GM12878 (cell line): ENCODE measurements around the gene ARFIP1.

Experiments used
- CTCF ChIP-seq, 3 experiments: IDR thresholded peaks in 2 of 3; conservative IDR thresholded peaks in 1 of 3; 2 replicates each; pipeline ENCODE4 v1.5.1; 2011; ENCODE audit warnings: low read depth in 3 of 3, low read length in 3 of 3, mild to moderate bottlenecking in 3 of 3, control low read depth in 2 of 3, moderate library complexity in 2 of 3, inconsistent platforms in 1 of 3, mixed read lengths in 1 of 3; ENCODE audit not compliant: control insufficient read depth in 2 of 3, insufficient read depth in 1 of 3; ENCODE audit errors: extremely low read depth in 1 of 3
- FOS ChIP-seq: IDR thresholded peaks from 3 replicates; pipeline ENCODE4 v1.6.1; 2011; ENCODE audit warnings: borderline replicate concordance; ENCODE audit not compliant: insufficient read length; ENCODE audit errors: extremely low read depth
- NFYA ChIP-seq: IDR thresholded peaks from 2 replicates; pipeline ENCODE4 v1.6.1; 2011; ENCODE audit warnings: low read depth, mild to moderate bottlenecking, low read length, improper control_type of control experiment, borderline replicate concordance
- NRF1 ChIP-seq: conservative IDR thresholded peaks from 2 replicates; pipeline ENCODE4 v1.6.1; 2011; ENCODE audit warnings: mild to moderate bottlenecking, low read depth, low read length, improper control_type of control experiment
- POLR2A ChIP-seq: IDR thresholded peaks from 2 replicates; pipeline ENCODE4 v1.6.1; 2011; ENCODE audit warnings: low read depth, mild to moderate bottlenecking, low read length
- RAD21 ChIP-seq: IDR thresholded peaks from 2 replicates; pipeline ENCODE4 v1.6.1; 2011; ENCODE audit warnings: mild to moderate bottlenecking, low read depth, low read length, moderate library complexity; ENCODE audit not compliant: insufficient read depth
- RELA ChIP-seq: fragments of 450-650 bp; IDR thresholded peaks from 2 replicates; pipeline ENCODE4 v1.8.0; 2014; ENCODE audit warnings: borderline replicate concordance; ENCODE audit not compliant: partially characterized antibody
- RELB ChIP-seq: fragments of 450-650 bp; IDR thresholded peaks from 2 replicates; pipeline ENCODE4 v1.6.1; 2017; ENCODE audit warnings: low read depth, mild to moderate bottlenecking, moderate library complexity
- SMAD1 ChIP-seq: fragments of 450-650 bp; IDR thresholded peaks from 2 replicates; pipeline ENCODE4 v1.6.1; 2018; ENCODE audit warnings: mild to moderate bottlenecking, low read depth; ENCODE audit not compliant: partially characterized antibody
- TAF1 ChIP-seq: IDR thresholded peaks from 2 replicates; pipeline ENCODE4 v1.6.1; 2011; ENCODE audit warnings: mild to moderate bottlenecking, low read depth, low read length, borderline replicate concordance
- ZBTB11 ChIP-seq: fragments of 450-650 bp; formaldehyde crosslinking; IDR thresholded peaks from 2 replicates; pipeline ENCODE4 v1.5.0; 2022; ENCODE audit warnings: mild to moderate bottlenecking, missing genetic modification characterization
- ZNF207 ChIP-seq: fragments of 450-650 bp; IDR thresholded peaks from 2 replicates; pipeline ENCODE4 v1.6.1; 2014; ENCODE audit warnings: antibody characterized with exemption, mild to moderate bottlenecking, borderline replicate concordance
- ZNF274 ChIP-seq: IDR thresholded peaks from one replicate; pipeline ENCODE4 v1.8.0; 2011; ENCODE audit not compliant: insufficient read length, insufficient read depth

- TF ChIP-seq ZNF274 (no peak), RELA (no peak), CTCF (IDR thresholded peaks at IDR 0.05 in 2 of 3, conservative IDR thresholded peaks at IDR 0.05 in 1 of 3; ENCODE audit: control insufficient read depth in 2 of 3, extremely low read depth in 1 of 3, insufficient read depth in 1 of 3, low read depth in 3 of 3, low read length in 3 of 3) (no peak), ZBTB11 (CRISPR knock-in tag) (no peak), SMAD1 (no peak), RAD21 (no peak), NRF1 (no peak), FOS (no peak), NFYA (no peak), POLR2A (no peak), TAF1 (no peak), RELB (no peak), ZNF207 (no peak)
These were observed 173.8 kb downstream of the ARFIP1 start for GRCh38 chr4:152953514-152953913.
